PC-9 (cell line): ENCODE measurements around the gene ELF4. TPM values are rescaled to one million over a fixed set of nuclear protein-coding genes. Genes with fewer than 3 reads are reported as not detected.

Experiments used
- BruUV-seq: library from RNA; stranded (reverse); fragments of 400-500 nt; replicated peaks from 2 replicates; lab custom pipeline; 2021; lab: Mats Ljungman, UMichigan
- CTCF ChIA-PET: fragments of 300-600 bp; sonication (Branson Sonifier 250); formaldehyde crosslinking; loops from one replicate; lab custom pipeline; 2022; ENCODE audit warnings: antibody characterized with exemption; lab: Charles Lee
- POLR2A ChIA-PET: fragments of 300-600 bp; sonication (Branson Sonifier 250); formaldehyde crosslinking; loops from one replicate; lab custom pipeline; 2022; ENCODE audit warnings: antibody characterized with exemption; ENCODE audit not compliant: unreplicated experiment; lab: Charles Lee
- DNase-seq, 2 experiments: peaks; one replicate each; pipeline versions ENCODE4 v3.0.0 to v3.0.0-alpha.2; 2015 to 2022; ENCODE audit warnings: mixed read lengths in 1 of 2
- H2AFZ ChIP-seq: fragments of 200-600 bp; sonication (generic); 2 replicates; pipeline ENCODE4 v1.8.1; 2017; ENCODE audit warnings: antibody characterized with exemption
- H3F3A ChIP-seq: fragments of 200-600 bp; sonication (generic); 2 replicates; pipeline ENCODE4 v1.8.1; 2017; ENCODE audit warnings: antibody characterized with exemption, mild to moderate bottlenecking, low read depth; ENCODE audit not compliant: insufficient read depth
- H3K27ac ChIP-seq: fragments of 200-600 bp; sonication (generic); 2 replicates; pipeline ENCODE4 v1.6.1; 2016; ENCODE audit warnings: mixed run types
- H3K27me3 ChIP-seq: fragments of 200-600 bp; sonication (generic); 2 replicates; pipeline ENCODE4 v1.6.1; 2016; ENCODE audit warnings: low read depth, mixed run types; ENCODE audit not compliant: insufficient read depth
- H3K36me3 ChIP-seq: fragments of 200-600 bp; sonication (generic); 2 replicates; pipeline ENCODE4 v1.6.1; 2016; ENCODE audit warnings: low read depth, mixed run types
- H3K4me1 ChIP-seq: fragments of 200-600 bp; sonication (generic); replicated peaks from 2 replicates; pipeline ENCODE4 v1.6.1; 2016; ENCODE audit warnings: mixed run types; ENCODE audit not compliant: insufficient read depth
- H3K4me2 ChIP-seq: fragments of 200-600 bp; sonication (generic); 2 replicates; pipeline ENCODE4 v1.6.1; 2017; ENCODE audit warnings: mixed run types
- H3K4me3 ChIP-seq: fragments of 200-600 bp; sonication (generic); 2 replicates; pipeline ENCODE4 v1.6.1; 2016; ENCODE audit warnings: mixed run types
- H3K79me2 ChIP-seq: fragments of 200-600 bp; sonication (generic); 2 replicates; pipeline ENCODE4 v1.6.1; 2017; ENCODE audit warnings: low read depth, mixed run types
- H3K9me2 ChIP-seq: fragments of 200-600 bp; sonication (generic); 2 replicates; pipeline ENCODE4 v1.8.1; 2017; ENCODE audit warnings: mild to moderate bottlenecking; ENCODE audit not compliant: insufficient read depth
- H3K9me3 ChIP-seq: fragments of 200-600 bp; sonication (generic); 2 replicates; pipeline ENCODE4 v1.8.1; 2016; ENCODE audit warnings: low read depth; ENCODE audit not compliant: insufficient read depth
- H4K20me1 ChIP-seq: fragments of 200-600 bp; sonication (generic); 2 replicates; pipeline ENCODE4 v1.8.1; 2017; ENCODE audit not compliant: insufficient read depth
- CTCF ChIP-seq: fragments of 200-600 bp; sonication (generic); conservative IDR thresholded peaks from 2 replicates; pipeline ENCODE4 v1.6.1; 2017; ENCODE audit warnings: mixed run types, antibody characterized with exemption, mild to moderate bottlenecking, moderate library complexity
- EZH2 ChIP-seq: fragments of 200-600 bp; sonication (generic); IDR thresholded peaks from 2 replicates; pipeline ENCODE4 v1.8.0; 2017; ENCODE audit warnings: antibody characterized with exemption, low read depth
- intact Hi-C: fragments of 100-400 bp; cut with micrococcal nuclease; formaldehyde crosslinking; loops from one replicate; pipeline ENCODE4 v1.10.0; 2022; ENCODE audit not compliant: unreplicated experiment
- total RNA-seq: library from RNA; stranded (reverse); gene quantifications from 2 replicates; pipeline ENCODE4 v1.2.3, GENCODE V29; 2021

ELF4 gene
- total RNA-seq, 1 experiment from 2014 or later = 60.3 TPM

- TF ChIP-seq EZH2 (no peak), CTCF (0 out of 2 replicates have a peak, but pooled peaks have one; percentile 30)
- Histone ChIP-seq H3K4me3 (no peak overlapping the region), H3K9me3 (no peaks in the 10 kb centered on the region), H3K4me1 (no peaks in the 10 kb centered on the region), H3F3A (no peaks in the 10 kb centered on the region), H3K27ac (no peak overlapping the region), H3K4me2 (no peak overlapping the region), H4K20me1 (no peaks in the 10 kb centered on the region), H3K9me2 (no peaks in the 10 kb centered on the region), H3K36me3 (peaks cover 37% of the 10 kb centered on the region), H3K79me2 (no peaks in the 10 kb centered on the region), H3K27me3 (no peaks in the 10 kb centered on the region), H2AFZ (no peak overlapping the region)
- intact Hi-C loops = no loop called here
- ChIA-PET CTCF (no interaction called here), POLR2A (no interaction called here)
- DNase-seq = no peak
- BruUV-seq = no TSS peak
Observed at GRCh38 chrX:130144509-130144908, 34.2 kb upstream of the ELF4 start.

- no peaks in the 10 kb centered on the region for H3K79me2 ChIP-seq
- H3F3A ChIP-seq = peaks cover 2% of the 10 kb centered on the region; the same call in 1 of the 2 replicates
- ChIA-PET CTCF (no interaction called here), POLR2A (no interaction called here)
- intact Hi-C loops = no loop called here
- no peak overlapping the region for H3K4me3 ChIP-seq
- no peak overlapping the region for H3K27ac ChIP-seq
- BruUV-seq = no TSS peak
- H3K36me3 ChIP-seq = peaks cover 33% of the 10 kb centered on the region
- H3K9me3 ChIP-seq = no peaks in the 10 kb centered on the region
- no peaks in the 10 kb centered on the region for H4K20me1 ChIP-seq
- TF ChIP-seq CTCF (no peak), EZH2 (no peak)
- H2AFZ ChIP-seq = no peak overlapping the region
- no peaks in the 10 kb centered on the region for H3K27me3 ChIP-seq
- H3K9me2 ChIP-seq = no peaks in the 10 kb centered on the region
- DNase-seq = no peak
- no peak overlapping the region for H3K4me2 ChIP-seq
- H3K4me1 ChIP-seq = no peaks in the 10 kb centered on the region
Observed at GRCh38 chrX:130139474-130140201, 29.3 kb upstream of the ELF4 start.

- H2AFZ ChIP-seq = no peak overlapping the region
- intact Hi-C loops = no loop called here
Observed at GRCh38 chrX:130136961-130137360, 26.7 kb upstream of the ELF4 start.

More at GRCh38 chrX:130136961-130137360, 26.7 kb upstream of the ELF4 start:
- Histone ChIP-seq H3K27ac (no peak overlapping the region), H3K4me1 (no peaks in the 10 kb centered on the region), H4K20me1 (no peaks in the 10 kb centered on the region), H3K36me3 (peaks cover 37% of the 10 kb centered on the region), H3K9me2 (no peaks in the 10 kb centered on the region), H3K79me2 (no peaks in the 10 kb centered on the region), H3K4me2 (no peak overlapping the region), H3K27me3 (no peaks in the 10 kb centered on the region), H3F3A (peaks cover 3% of the 10 kb centered on the region; the same call in 1 of the 2 replicates), H3K9me3 (no peaks in the 10 kb centered on the region), H3K4me3 (no peak overlapping the region)
- no peak for DNase-seq
- ChIA-PET CTCF (interaction anchor here (0.7 kb wide), 1 partner anchor 298 kb away, joined by 3 read pairs; no protein-coding TSS in a partner anchor), POLR2A (no interaction called here)
- BruUV-seq = no TSS peak
- TF ChIP-seq EZH2 (no peak), CTCF (no peak)
